ENCODE measurements around the gene FUT2.
"Not testable (repeated sequence)": the region's sequence is repeated elsewhere in the genome, so short reads cannot be mapped to it uniquely, and the experiment has no call there.

FUT2 gene

DNA sequence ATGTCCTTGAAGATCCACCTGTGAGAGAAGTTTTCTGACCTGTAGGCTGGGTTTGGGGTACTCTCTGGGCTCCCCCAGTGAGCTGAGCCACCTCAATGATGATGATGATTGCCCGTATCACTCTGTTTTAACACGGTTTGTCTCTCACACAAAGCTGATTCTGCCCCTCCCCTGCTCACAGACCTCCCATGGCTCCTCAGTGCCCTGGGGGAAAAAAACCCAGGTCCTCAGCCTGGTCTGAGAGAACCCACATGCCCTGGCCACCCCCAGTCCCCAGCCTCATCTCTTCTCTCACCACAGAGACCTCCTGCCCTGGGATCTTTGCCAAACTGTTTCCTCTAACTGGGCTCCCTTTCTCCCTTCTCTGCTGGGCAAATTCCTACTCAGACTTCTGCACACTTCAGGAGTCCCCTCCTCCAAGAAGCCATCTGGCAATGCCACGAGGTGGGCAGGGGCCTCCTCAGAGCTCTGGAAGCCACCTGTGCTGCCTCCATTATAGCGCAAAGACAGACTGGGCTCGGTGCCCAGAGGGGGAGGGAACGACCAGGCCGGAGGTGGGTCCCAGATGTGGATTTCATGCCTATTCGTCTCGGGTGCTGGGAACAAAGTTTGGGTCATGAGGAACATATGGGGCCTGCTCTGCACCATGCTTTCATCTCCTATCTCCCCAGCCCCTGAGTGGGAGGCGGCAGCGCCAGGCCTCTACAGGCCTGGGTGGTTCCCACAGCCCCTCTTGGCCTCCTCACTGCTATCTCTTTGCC lies 41.3 kb upstream of the FUT2 start:
- H3K27ac ChIP-seq, result no peak overlapping the region
- TF ChIP-seq, protein P1, sequence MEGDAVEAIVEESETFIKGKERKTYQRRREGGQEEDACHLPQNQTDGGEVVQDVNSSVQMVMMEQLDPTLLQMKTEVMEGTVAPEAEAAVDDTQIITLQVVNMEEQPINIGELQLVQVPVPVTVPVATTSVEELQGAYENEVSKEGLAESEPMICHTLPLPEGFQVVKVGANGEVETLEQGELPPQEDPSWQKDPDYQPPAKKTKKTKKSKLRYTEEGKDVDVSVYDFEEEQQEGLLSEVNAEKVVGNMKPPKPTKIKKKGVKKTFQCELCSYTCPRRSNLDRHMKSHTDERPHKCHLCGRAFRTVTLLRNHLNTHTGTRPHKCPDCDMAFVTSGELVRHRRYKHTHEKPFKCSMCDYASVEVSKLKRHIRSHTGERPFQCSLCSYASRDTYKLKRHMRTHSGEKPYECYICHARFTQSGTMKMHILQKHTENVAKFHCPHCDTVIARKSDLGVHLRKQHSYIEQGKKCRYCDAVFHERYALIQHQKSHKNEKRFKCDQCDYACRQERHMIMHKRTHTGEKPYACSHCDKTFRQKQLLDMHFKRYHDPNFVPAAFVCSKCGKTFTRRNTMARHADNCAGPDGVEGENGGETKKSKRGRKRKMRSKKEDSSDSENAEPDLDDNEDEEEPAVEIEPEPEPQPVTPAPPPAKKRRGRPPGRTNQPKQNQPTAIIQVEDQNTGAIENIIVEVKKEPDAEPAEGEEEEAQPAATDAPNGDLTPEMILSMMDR (conservative IDR thresholded peaks at IDR 0.05), result no peak

DNA sequence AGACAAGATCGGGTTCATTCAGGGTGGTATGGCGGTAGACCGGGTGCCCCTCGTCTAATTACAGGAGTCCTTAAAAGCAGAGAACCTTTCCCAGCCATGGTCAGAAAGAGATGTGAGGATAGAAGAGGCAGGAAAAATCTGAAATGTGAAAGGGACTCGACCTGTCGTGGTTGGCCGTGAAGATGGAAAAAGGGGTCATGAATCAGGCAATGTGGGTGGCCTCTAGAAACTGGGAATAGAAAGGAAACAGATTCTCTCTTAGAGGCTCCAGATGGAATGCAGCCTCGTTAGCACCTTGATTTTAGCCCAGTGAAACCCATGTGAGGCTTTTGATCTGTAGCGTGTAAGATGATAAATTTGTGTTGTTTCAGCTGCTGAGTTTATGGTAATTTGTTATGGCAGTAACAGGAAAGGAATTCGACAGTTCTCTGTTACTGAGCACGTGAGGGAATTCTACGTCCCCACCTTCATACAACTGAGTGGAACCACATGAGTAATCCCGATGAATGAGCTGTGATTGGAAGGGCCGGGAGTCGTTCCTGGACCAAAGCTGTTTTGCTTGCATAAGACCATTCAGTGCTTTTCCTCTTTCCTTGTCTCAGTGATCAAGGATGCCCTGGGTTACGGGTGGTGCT lies 38.8 kb upstream of the FUT2 start:
- H3K27ac ChIP-seq, result no peak overlapping the region
- TF ChIP-seq, protein P1 (conservative IDR thresholded peaks at IDR 0.05), result no peak

DNA sequence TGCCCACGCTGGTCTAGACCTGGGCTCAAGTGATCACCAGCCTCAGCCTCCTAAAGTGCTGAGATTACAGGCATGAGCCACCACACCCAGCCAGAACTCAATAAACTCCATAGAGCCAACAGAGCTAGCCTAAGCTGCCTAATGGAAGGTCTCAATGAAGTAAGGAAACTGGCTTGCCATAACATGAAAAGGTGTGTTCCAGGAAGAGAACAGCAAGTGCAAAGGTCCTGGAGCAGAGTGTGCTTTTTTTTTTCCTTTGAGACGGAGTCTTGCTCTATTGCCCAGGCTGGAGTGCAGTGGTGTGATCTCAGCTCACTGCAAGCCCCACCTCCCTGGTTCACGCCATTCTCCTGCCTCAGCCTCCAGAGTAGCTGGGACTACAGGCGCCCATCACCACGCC lies 37.9 kb upstream of the FUT2 start:
- H3K27ac ChIP-seq, result not testable (repeated sequence)

GRCh38 chr19:48658483-48658882 lies 37.3 kb upstream of the FUT2 start:
- no peak overlapping the region for H3K27ac ChIP-seq
- TF ChIP-seq, protein P1 (conservative IDR thresholded peaks at IDR 0.05), result no peak

GRCh38 chr19:48659768-48660167 lies 36.0 kb upstream of the FUT2 start:
- TF ChIP-seq, protein P1 (conservative IDR thresholded peaks at IDR 0.05), result no peak
- no peak overlapping the region for H3K27ac ChIP-seq

GRCh38 chr19:48660852-48661710 lies 34.7 kb upstream of the FUT2 start:
- TF ChIP-seq, protein P1 (conservative IDR thresholded peaks at IDR 0.05), result no peak

GRCh38 chr19:48661711-48662090 lies 34.1 kb upstream of the FUT2 start:
- no peak overlapping the region for H3K27ac ChIP-seq
- TF ChIP-seq, protein P1 (conservative IDR thresholded peaks at IDR 0.05), result no peak

More at GRCh38 chr19:48660852-48661710, 34.7 kb upstream of the FUT2 start:
- no peak overlapping the region; the same call in 1 of the 2 replicates for H3K27ac ChIP-seq
